Naive thymus-derived CD4-positive, alpha-beta T cell (primary cell): ENCODE measurements around the gene BTG1. TPM values are rescaled to one million over a fixed set of nuclear protein-coding genes. Genes with fewer than 3 reads are reported as not detected.

Source experiments
- ATAC-seq: fragments of 150-1000 bp; cut with Tn5 transposase; 2 replicates; pipeline ENCODE4 v1.10.0; 2021; ENCODE audit warnings: mild to moderate bottlenecking, moderate library complexity
- CTCF ChIA-PET: fragments of 350-600 bp; sonication (Branson Sonifier 250); formaldehyde crosslinking; loops from one replicate; lab custom pipeline; 2021; ENCODE audit warnings: antibody characterized with exemption; lab: Charles Lee
- POLR2A ChIA-PET: fragments of 350-600 bp; sonication (Branson Sonifier 250); formaldehyde crosslinking; loops from one replicate; lab custom pipeline; 2021; ENCODE audit warnings: antibody characterized with exemption, inconsistent platforms; lab: Charles Lee
- DNase-seq, 9 donors: peaks; one replicate each; pipeline versions ENCODE4 v3.0.0 to v3.0.0-alpha.2; 2020 to 2022; ENCODE audit warnings: mixed read lengths in 1 of 9
- H3K27ac ChIP-seq: one replicate; pipeline ENCODE4 v1.7.0; 2013; ENCODE audit warnings: mild to moderate bottlenecking, low read depth, low read length, moderate library complexity
- H3K27me3 ChIP-seq, 2 donors: one replicate each; pipeline ENCODE4 v1.7.0; 2013; ENCODE audit warnings: low read length in 2 of 2, mild to moderate bottlenecking in 2 of 2, moderate library complexity in 2 of 2; ENCODE audit not compliant: control insufficient read depth in 2 of 2, insufficient read depth in 2 of 2
- H3K36me3 ChIP-seq, 3 experiments: 1 replicate in 2 of 3; 2 replicates in 1 of 3; pipeline ENCODE4 v1.7.0; 2013; ENCODE audit warnings: low read length in 3 of 3, mild to moderate bottlenecking in 3 of 3, moderate library complexity in 1 of 3; ENCODE audit not compliant: insufficient read depth in 3 of 3, control insufficient read depth in 2 of 3
- H3K4me1 ChIP-seq, 2 donors: one replicate each; pipeline ENCODE4 v1.7.0; 2013; ENCODE audit warnings: low read length in 2 of 2, mild to moderate bottlenecking in 2 of 2, moderate library complexity in 1 of 2; ENCODE audit not compliant: control insufficient read depth in 2 of 2, insufficient read depth in 2 of 2
- H3K4me3 ChIP-seq: 2 replicates; pipeline ENCODE4 v1.7.0; 2013; ENCODE audit warnings: mild to moderate bottlenecking, low read length
- H3K9me3 ChIP-seq, 3 experiments: 1 replicate in 2 of 3; 2 replicates in 1 of 3; pipeline ENCODE4 v1.7.0; 2013; ENCODE audit warnings: low read length in 3 of 3; ENCODE audit not compliant: control insufficient read depth in 2 of 3
- H3K27ac Mint-ChIP-seq, 9 donors: one replicate each; pipeline ENCODE4 v1.8.0; 2020 to 2022; ENCODE audit warnings: mixed read lengths in 9 of 9, mild to moderate bottlenecking in 8 of 9, moderate library complexity in 5 of 9, inconsistent platforms in 2 of 9
- H3K27me3 Mint-ChIP-seq, 5 donors: one replicate each; pipeline ENCODE4 v1.8.0; 2021 to 2022; ENCODE audit warnings: mixed read lengths in 5 of 5, mild to moderate bottlenecking in 1 of 5
- H3K36me3 Mint-ChIP-seq, 5 donors: one replicate each; pipeline ENCODE4 v1.8.0; 2020 to 2022; ENCODE audit warnings: mixed read lengths in 5 of 5, mild to moderate bottlenecking in 3 of 5, inconsistent platforms in 1 of 5
- H3K4me1 Mint-ChIP-seq, 7 donors: one replicate each; pipeline ENCODE4 v1.8.0; 2020 to 2022; ENCODE audit warnings: mixed read lengths in 7 of 7, mild to moderate bottlenecking in 3 of 7, inconsistent platforms in 1 of 7
- H3K4me3 Mint-ChIP-seq, 10 donors: one replicate each; pipeline ENCODE4 v1.8.0; 2020 to 2022; ENCODE audit warnings: mild to moderate bottlenecking in 10 of 10, mixed read lengths in 10 of 10, moderate library complexity in 6 of 10, inconsistent platforms in 2 of 10
- H3K9me3 Mint-ChIP-seq, 11 donors: one replicate each; pipeline ENCODE4 v1.8.0; 2020 to 2022; ENCODE audit warnings: mixed read lengths in 11 of 11, mild to moderate bottlenecking in 4 of 11, inconsistent platforms in 1 of 11, moderate library complexity in 1 of 11
- intact Hi-C, 2 donors: fragments of 100-400 bp; cut with micrococcal nuclease; formaldehyde crosslinking; loops; one replicate each; pipeline ENCODE4 v1.15.1; 2023
- polyA plus RNA-seq, 2 donors: library from polyadenylated mRNA; unstranded; fragments of 300-500 nt; fragmentation: Illumina TruSeq; gene quantifications; one replicate each; pipeline ENCODE4 v1.2.3, GENCODE V29; 2021
- total RNA-seq, 6 experiments: library from RNA in 5 of 6; stranded (reverse) in 5 of 6; gene quantifications; 1 replicate in 5 of 6; 2 replicates in 1 of 6; pipeline ENCODE4 v1.2.3 and lab custom pipeline; 2021 to 2026

Gene BTG1
- total and polyA plus RNA-seq, 7 experiments from 2014 or later = 188 to 1,246 (median 571) TPM

DNA sequence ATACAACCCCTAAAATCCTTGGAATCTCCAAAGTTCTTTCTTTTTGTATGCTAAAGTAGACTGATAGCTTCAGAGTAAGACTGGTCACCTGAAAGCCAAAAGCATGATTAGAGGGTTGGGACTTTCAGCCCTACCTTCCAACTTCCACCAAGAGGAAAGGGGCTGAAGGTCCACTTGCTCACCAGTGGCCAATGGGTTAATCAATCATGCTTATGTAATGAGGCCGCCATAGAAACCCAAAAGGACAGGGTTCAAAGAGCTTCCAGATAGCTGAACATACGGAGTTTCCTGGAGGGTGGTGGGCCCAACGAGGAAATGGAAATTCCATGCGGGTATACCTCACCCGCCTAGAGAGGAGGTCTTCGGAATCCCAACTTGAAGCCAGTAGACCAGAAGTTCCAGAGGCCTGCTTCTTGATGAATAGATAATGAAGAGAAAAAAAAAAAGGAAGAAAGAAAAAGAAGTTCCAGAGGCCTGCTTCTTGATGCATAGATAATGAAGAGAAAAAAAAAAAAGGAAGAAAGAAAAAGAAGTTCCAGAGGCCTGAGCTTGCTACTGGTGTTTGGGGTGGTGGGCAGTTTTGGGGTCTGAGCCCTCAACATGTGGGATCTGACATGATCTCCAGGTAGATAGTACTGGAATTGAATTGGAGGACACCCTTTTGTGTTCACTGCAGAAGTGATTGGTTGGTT lies 11.2 kb upstream of the BTG1 start:
- H3K4me3 ChIP-seq = no peak overlapping the region
- no peaks in the 10 kb centered on the region for H3K36me3 ChIP-seq
- H3K4me1 Mint-ChIP-seq = peaks cover 28 to 76% (median 64%) of the 10 kb centered on the region in 7 donors
- CTCF ChIA-PET = interaction anchor here (0.6 to 0.7 kb wide), 2 partner anchors 28 to 33 kb away, joined by 3 to 6 read pairs; no protein-coding TSS in a partner anchor
- POLR2A ChIA-PET = interaction anchor here (0.7 to 12.2 kb wide), 9 partner anchors 11 to 254 kb away, joined by 3 to 232 read pairs (median 3); partner anchors contain the start of gene BTG1
- intact Hi-C loops = no loop called here
- peak overlapping the region; percentile 70 for H3K27ac ChIP-seq
- peak overlapping the region in 8 of 9 donors; percentile 88 to 99 (median 92) for H3K27ac Mint-ChIP-seq
- H3K27me3 Mint-ChIP-seq = no peaks in the 10 kb centered on the region
- ATAC-seq (no peak), DNase-seq (no peak)
- H3K4me1 ChIP-seq = peaks cover 0 to 46% of the 10 kb centered on the region in 2 donors
- H3K36me3 Mint-ChIP-seq = peaks cover 0 to 21% (median 13%) of the 10 kb centered on the region in 5 donors
- peak overlapping the region in 7 of 10 donors; percentile 5 to 74 (median 47) for H3K4me3 Mint-ChIP-seq
- H3K27me3 ChIP-seq = no peaks in the 10 kb centered on the region
- no peaks in the 10 kb centered on the region for H3K9me3 ChIP-seq
- peaks cover 0 to 13% (median 0%) of the 10 kb centered on the region in 11 donors for H3K9me3 Mint-ChIP-seq

DNA sequence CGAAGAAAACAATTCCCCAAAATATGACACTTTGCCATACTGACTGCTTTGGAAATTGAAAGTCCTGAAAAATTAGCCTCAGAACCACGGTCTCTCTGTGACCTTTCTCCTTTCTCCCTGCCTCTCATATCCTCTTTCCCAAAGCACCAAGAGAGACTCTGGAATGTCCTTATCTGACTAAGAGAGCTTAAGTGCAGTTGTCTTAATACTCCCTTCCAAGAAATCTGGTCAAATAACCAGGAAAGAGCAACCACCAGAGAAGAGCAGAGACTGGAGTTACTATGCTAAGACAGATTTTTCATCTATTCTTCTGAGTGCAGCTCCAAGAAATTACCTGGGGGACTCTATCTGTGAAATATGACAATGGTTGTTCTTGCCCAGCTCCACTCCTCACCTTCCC lies 10.5 kb upstream of the BTG1 start:
- H3K9me3 Mint-ChIP-seq = peaks cover 0 to 13% (median 0%) of the 10 kb centered on the region in 11 donors
- Histone ChIP-seq H3K9me3 (no peaks in the 10 kb centered on the region), H3K27me3 (no peaks in the 10 kb centered on the region), H3K4me1 (peaks cover 0 to 43% of the 10 kb centered on the region in 2 donors), H3K36me3 (no peaks in the 10 kb centered on the region), H3K4me3 (no peak overlapping the region), H3K27ac (peak overlapping the region; percentile 33)
- no peaks in the 10 kb centered on the region for H3K27me3 Mint-ChIP-seq
- peaks cover 0 to 26% (median 18%) of the 10 kb centered on the region in 5 donors for H3K36me3 Mint-ChIP-seq
- H3K4me3 Mint-ChIP-seq = no peak overlapping the region
- CTCF ChIA-PET = interaction anchor here (0.6 kb wide), 1 partner anchor 29 kb away, joined by 3 read pairs; no protein-coding TSS in a partner anchor
- POLR2A ChIA-PET = interaction anchor here (0.6 to 12.2 kb wide), 9 partner anchors 10 to 255 kb away, joined by 3 to 232 read pairs (median 3); partner anchors contain the start of gene BTG1
- peaks cover 28 to 73% (median 61%) of the 10 kb centered on the region in 7 donors for H3K4me1 Mint-ChIP-seq
- intact Hi-C loops = no loop called here
- DNase-seq (no peak), ATAC-seq (no peak)
- H3K27ac Mint-ChIP-seq = peak overlapping the region in 8 of 9 donors; percentile 32 to 99 (median 91)

GRCh38 chr12:92155733-92156132 lies 10.1 kb upstream of the BTG1 start:
- H3K4me1 ChIP-seq = peaks cover 0 to 39% of the 10 kb centered on the region in 2 donors

GRCh38 chr12:92151916-92152315 lies 6.3 kb upstream of the BTG1 start:
- Mint-ChIP-seq H3K4me1 (peaks cover 18 to 59% (median 43%) of the 10 kb centered on the region in 7 donors), H3K4me3 (peak overlapping the region in 1 of 10 donors; percentile 14), H3K27ac (peak overlapping the region in 7 of 9 donors; percentile 18 to 72 (median 58)), H3K9me3 (peaks cover 0 to 13% (median 1%) of the 10 kb centered on the region in 11 donors), H3K36me3 (peaks cover 9 to 48% (median 35%) of the 10 kb centered on the region in 5 donors), H3K27me3 (no peaks in the 10 kb centered on the region)
- POLR2A ChIA-PET = interaction anchor here (0.9 to 2.0 kb wide), 6 partner anchors 9 to 254 kb away, joined by 3 to 9 read pairs (median 4); no protein-coding TSS in a partner anchor
- Histone ChIP-seq H3K27me3 (no peaks in the 10 kb centered on the region), H3K36me3 (peaks cover 0 to 5% (median 0%) of the 10 kb centered on the region in 3 experiments), H3K9me3 (no peaks in the 10 kb centered on the region), H3K4me3 (no peak overlapping the region), H3K4me1 (peaks cover 7 to 17% of the 10 kb centered on the region in 2 donors), H3K27ac (no peak overlapping the region)
- DNase-seq (no peak), ATAC-seq (no peak)
- CTCF ChIA-PET = no interaction called here
- intact Hi-C loops = no loop called here

More at GRCh38 chr12:92155733-92156132, 10.1 kb upstream of the BTG1 start:
- Histone ChIP-seq H3K9me3 (no peaks in the 10 kb centered on the region), H3K4me3 (no peak overlapping the region), H3K36me3 (no peaks in the 10 kb centered on the region), H3K27me3 (no peaks in the 10 kb centered on the region), H3K27ac (no peak overlapping the region)
- ATAC-seq (no peak), DNase-seq (no peak)
- no peak overlapping the region for H3K4me3 Mint-ChIP-seq
- intact Hi-C loops = no loop called here
- no peaks in the 10 kb centered on the region for H3K27me3 Mint-ChIP-seq
- H3K9me3 Mint-ChIP-seq = peaks cover 0 to 13% (median 0%) of the 10 kb centered on the region in 11 donors
- H3K36me3 Mint-ChIP-seq = peaks cover 0 to 26% (median 18%) of the 10 kb centered on the region in 5 donors
- peak overlapping the region in 7 of 9 donors; percentile 32 to 99 (median 90) for H3K27ac Mint-ChIP-seq
- POLR2A ChIA-PET = interaction anchor here (0.6 to 12.2 kb wide), 9 partner anchors 10 to 255 kb away, joined by 3 to 232 read pairs (median 3); partner anchors contain the start of gene BTG1
- CTCF ChIA-PET = interaction anchor here (1.5 kb wide), 1 partner anchor 10 kb away, joined by 3 read pairs; the partner anchor contains the start of gene BTG1
- peaks cover 25 to 70% (median 57%) of the 10 kb centered on the region in 7 donors for H3K4me1 Mint-ChIP-seq

DNA sequence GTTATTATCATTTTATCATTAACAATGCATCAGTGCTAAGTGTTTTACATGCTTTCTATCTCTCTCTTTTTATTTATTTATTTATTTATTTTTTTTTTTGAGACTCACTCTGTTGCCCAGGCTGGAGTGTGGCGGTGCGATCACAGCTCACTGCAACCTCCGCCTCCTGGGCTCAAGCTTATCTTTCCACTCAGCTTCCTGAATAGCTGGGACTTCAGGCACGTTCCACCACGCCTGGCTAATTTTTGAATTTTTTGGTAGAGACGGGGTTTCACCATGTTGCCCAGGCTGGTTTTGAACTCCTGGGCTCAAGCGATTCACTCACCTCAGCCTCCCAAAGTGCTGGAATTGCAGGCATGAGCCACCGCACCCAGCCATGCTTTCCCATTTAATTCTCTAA lies 3.9 kb upstream of the BTG1 start:
- peak overlapping the region in 8 of 10 donors; percentile 50 to 100 (median 98) for H3K4me3 Mint-ChIP-seq
- POLR2A ChIA-PET = interaction anchor here (0.6 to 10.5 kb wide), 12 partner anchors 10 to 488 kb away, joined by 3 to 267 read pairs (median 6); no protein-coding TSS in a partner anchor

DNA sequence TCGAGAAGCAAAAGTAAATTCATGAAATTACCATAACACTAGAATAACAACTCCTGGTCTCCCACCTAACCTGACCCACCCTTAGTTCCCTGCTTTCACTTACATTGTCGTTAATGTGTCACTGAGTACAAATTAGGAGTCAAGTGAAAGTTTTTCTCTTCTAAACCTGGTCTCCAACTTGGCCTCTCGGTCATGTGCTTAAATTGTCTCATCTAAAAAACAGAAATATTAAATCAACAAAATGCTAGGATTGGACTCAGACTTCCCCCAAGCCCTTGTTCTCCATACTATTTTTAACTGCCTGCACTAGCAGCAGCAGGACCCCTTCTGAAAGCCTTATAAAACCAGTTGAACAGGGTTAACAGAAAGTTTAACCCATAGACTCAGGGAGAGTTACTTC lies 1.8 kb upstream of the BTG1 start:
- peaks cover 30 to 59% (median 55%) of the 10 kb centered on the region in 5 donors for H3K36me3 Mint-ChIP-seq
- peaks cover 0 to 22% (median 2%) of the 10 kb centered on the region in 11 donors for H3K9me3 Mint-ChIP-seq
- H3K27me3 Mint-ChIP-seq = peaks cover 0 to 4% (median 0%) of the 10 kb centered on the region in 5 donors
- ChIA-PET POLR2A (interaction anchor here (0.8 to 10.5 kb wide), 22 partner anchors 12 to 420 kb away, joined by 3 to 377 read pairs (median 65); no protein-coding TSS in a partner anchor), CTCF (interaction anchor here (0.7 to 5.1 kb wide), 2 partner anchors 423 to 502 kb away, joined by 4 to 30 read pairs; no protein-coding TSS in a partner anchor)
- DNase-seq = peak in 1 of 9 donors; percentile 11
- Histone ChIP-seq H3K4me3 (peak overlapping the region; percentile 92), H3K27ac (peak overlapping the region; percentile 91), H3K9me3 (no peaks in the 10 kb centered on the region), H3K27me3 (no peaks in the 10 kb centered on the region), H3K4me1 (peaks cover 7 to 14% of the 10 kb centered on the region in 2 donors), H3K36me3 (peaks cover 19 to 39% (median 22%) of the 10 kb centered on the region in 3 experiments)
- H3K27ac Mint-ChIP-seq = peak overlapping the region; percentile 98 to 100 (median 99)
- intact Hi-C loops = loop anchor here (1.0 to 10.0 kb wide), 5 partner anchors 87 to 1297 kb away; partner anchors contain the start of gene UBE2N (in 1 of the 2)
- no peak for ATAC-seq
- peak overlapping the region; percentile 94 to 100 (median 98) for H3K4me3 Mint-ChIP-seq
- H3K4me1 Mint-ChIP-seq = peaks cover 18 to 41% (median 33%) of the 10 kb centered on the region in 7 donors

More for the DNA sequence above, 3.9 kb upstream of the BTG1 start:
- Mint-ChIP-seq H3K27me3 (peaks cover 0 to 4% (median 0%) of the 10 kb centered on the region in 5 donors), H3K36me3 (peaks cover 16 to 43% (median 39%) of the 10 kb centered on the region in 5 donors), H3K27ac (peak overlapping the region in 8 of 9 donors; percentile 33 to 100 (median 99)), H3K9me3 (peaks cover 0 to 14% (median 2%) of the 10 kb centered on the region in 11 donors), H3K4me1 (peaks cover 18 to 43% (median 33%) of the 10 kb centered on the region in 7 donors)
- ATAC-seq (no peak), DNase-seq (no peak)
- Histone ChIP-seq H3K36me3 (peaks cover 2 to 18% (median 2%) of the 10 kb centered on the region in 3 experiments), H3K4me1 (peaks cover 7 to 14% of the 10 kb centered on the region in 2 donors), H3K27ac (peak overlapping the region; percentile 56), H3K27me3 (no peaks in the 10 kb centered on the region), H3K9me3 (no peaks in the 10 kb centered on the region), H3K4me3 (no peak overlapping the region)
- intact Hi-C loops = loop anchor here in 1 of 2 donors (5.0 to 10.0 kb wide), 3 partner anchors 148 to 1295 kb away; partner anchors contain the start of gene UBE2N
- CTCF ChIA-PET = interaction anchor here (1.2 kb wide), 1 partner anchor 9 kb away, joined by 3 read pairs; no protein-coding TSS in a partner anchor
